ENCODE results near the gene GMPR.

Gene GMPR

GRCh38 chr6:16253399-16254144, 15.2 kb downstream of the GMPR start:
- Histone ChIP-seq H3K36me3 (ENCODE audit: insufficient read depth, low read length) (no peaks in the 10 kb centered on the region), H3K79me2 (ENCODE audit: insufficient read depth, low read length) (no peaks in the 10 kb centered on the region), H2AFZ (ENCODE audit: low read length) (no peak overlapping the region), H3K4me3 (ENCODE audit: low read length, poor library complexity, severe bottlenecking) (no peak overlapping the region), H3K9ac (ENCODE audit: low read depth, low read length, poor library complexity, severe bottlenecking) (no peak overlapping the region), H3K9me3 (ENCODE audit: insufficient read depth, low read depth, low read length) (no peaks in the 10 kb centered on the region), H3K27me3 (ENCODE audit: insufficient read depth, low read length, poor library complexity, severe bottlenecking) (no peaks in the 10 kb centered on the region), H3K9me2 (replicated peaks; ENCODE audit: low read depth, low read length) (no peaks in the 10 kb centered on the region), H3K4me1 (ENCODE audit: insufficient read depth, low read length, poor library complexity, severe bottlenecking) (no peaks in the 10 kb centered on the region), H3F3A (ENCODE audit: low read depth) (no peaks in the 10 kb centered on the region), H3K4me2 (ENCODE audit: low read depth, low read length, poor library complexity, severe bottlenecking) (no peak overlapping the region), H4K20me1 (ENCODE audit: insufficient read depth, low read length, poor library complexity, severe bottlenecking) (no peaks in the 10 kb centered on the region)
- TF ChIP-seq CTCF (conservative IDR thresholded peaks at IDR 0.05; ENCODE audit: low read length): no peak
- TF ChIP-seq EZH2phosphoT487 (IDR thresholded peaks at IDR 0.05; ENCODE audit: borderline replicate concordance): no peak

DNA sequence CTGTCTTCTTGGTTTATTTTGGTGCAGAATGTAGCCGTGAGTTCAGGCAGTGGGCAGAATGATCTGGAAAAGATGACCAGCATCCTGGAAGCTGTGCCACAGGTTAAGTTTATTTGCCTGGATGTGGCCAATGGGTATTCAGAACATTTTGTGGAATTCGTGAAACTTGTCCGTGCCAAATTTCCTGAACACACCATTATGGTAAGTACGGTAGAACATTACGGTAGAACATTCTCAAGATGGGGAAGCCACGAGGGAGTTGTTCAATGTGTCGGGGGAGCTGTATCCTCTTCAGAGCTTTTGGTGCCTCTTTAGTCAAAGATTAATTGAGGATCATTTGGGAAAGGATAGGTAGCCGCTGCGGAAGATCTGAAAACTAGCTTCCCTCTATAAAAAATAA, 16.1 kb downstream of the GMPR start:
- TF ChIP-seq EZH2phosphoT487 (IDR thresholded peaks at IDR 0.05; ENCODE audit: borderline replicate concordance): no peak
- no peak for TF ChIP-seq CTCF (conservative IDR thresholded peaks at IDR 0.05; ENCODE audit: low read length)

DNA sequence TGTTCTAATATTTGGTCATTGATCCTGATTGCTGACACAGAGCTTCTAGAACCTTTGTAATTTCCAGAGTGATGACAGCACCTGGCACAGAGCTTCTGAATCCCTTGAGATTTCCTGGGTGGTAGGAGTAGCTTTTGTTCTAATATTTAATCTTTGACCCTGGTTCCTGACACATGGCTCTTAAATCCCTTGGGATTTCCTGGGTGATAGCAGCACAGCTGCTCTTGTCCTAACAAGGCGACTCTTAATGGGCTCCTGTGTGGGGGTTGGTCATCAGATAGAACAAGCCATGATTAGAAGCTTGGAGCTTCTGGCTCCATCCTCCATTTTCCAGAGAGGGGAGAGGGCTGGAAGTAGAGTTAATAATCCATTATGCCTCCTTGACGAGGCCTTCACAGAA, 18.4 kb downstream of the GMPR start:
- Histone ChIP-seq H3F3A (ENCODE audit: low read depth) (no peaks in the 10 kb centered on the region), H3K27me3 (ENCODE audit: insufficient read depth, low read length, poor library complexity, severe bottlenecking) (no peaks in the 10 kb centered on the region), H2AFZ (ENCODE audit: low read length) (no peak overlapping the region), H3K9me2 (replicated peaks; ENCODE audit: low read depth, low read length) (no peaks in the 10 kb centered on the region), H4K20me1 (ENCODE audit: insufficient read depth, low read length, poor library complexity, severe bottlenecking) (no peaks in the 10 kb centered on the region), H3K9ac (ENCODE audit: low read depth, low read length, poor library complexity, severe bottlenecking) (no peak overlapping the region), H3K4me2 (ENCODE audit: low read depth, low read length, poor library complexity, severe bottlenecking) (no peak overlapping the region), H3K9me3 (ENCODE audit: insufficient read depth, low read depth, low read length) (no peaks in the 10 kb centered on the region), H3K4me3 (ENCODE audit: low read length, poor library complexity, severe bottlenecking) (no peak overlapping the region), H3K36me3 (ENCODE audit: insufficient read depth, low read length) (no peaks in the 10 kb centered on the region), H3K4me1 (ENCODE audit: insufficient read depth, low read length, poor library complexity, severe bottlenecking) (no peaks in the 10 kb centered on the region), H3K79me2 (ENCODE audit: insufficient read depth, low read length) (no peaks in the 10 kb centered on the region)
- TF ChIP-seq EZH2phosphoT487 (IDR thresholded peaks at IDR 0.05; ENCODE audit: borderline replicate concordance) (no peak), CTCF (conservative IDR thresholded peaks at IDR 0.05; ENCODE audit: low read length) (no peak)

More for the DNA sequence above, 16.1 kb downstream of the GMPR start:
- Histone ChIP-seq H3K4me2 (ENCODE audit: low read depth, low read length, poor library complexity, severe bottlenecking) (no peak overlapping the region), H3K27me3 (ENCODE audit: insufficient read depth, low read length, poor library complexity, severe bottlenecking) (no peaks in the 10 kb centered on the region), H3K4me3 (ENCODE audit: low read length, poor library complexity, severe bottlenecking) (no peak overlapping the region), H4K20me1 (ENCODE audit: insufficient read depth, low read length, poor library complexity, severe bottlenecking) (no peaks in the 10 kb centered on the region), H3K9ac (ENCODE audit: low read depth, low read length, poor library complexity, severe bottlenecking) (no peak overlapping the region), H3K4me1 (ENCODE audit: insufficient read depth, low read length, poor library complexity, severe bottlenecking) (no peaks in the 10 kb centered on the region), H3F3A (ENCODE audit: low read depth) (no peaks in the 10 kb centered on the region), H3K9me2 (replicated peaks; ENCODE audit: low read depth, low read length) (no peaks in the 10 kb centered on the region), H3K9me3 (ENCODE audit: insufficient read depth, low read depth, low read length) (no peaks in the 10 kb centered on the region), H2AFZ (ENCODE audit: low read length) (no peak overlapping the region), H3K79me2 (ENCODE audit: insufficient read depth, low read length) (no peaks in the 10 kb centered on the region), H3K36me3 (ENCODE audit: insufficient read depth, low read length) (no peaks in the 10 kb centered on the region)

Measured in Loucy (cell line).